HG03520 (cell line): ENCODE data around the gene NPR3.

ENCODE experiments used
- ATAC-seq: cut with Tn5 transposase; IDR thresholded peaks from one replicate; pipeline ENCODE4 v1.9.1; 2021; ENCODE audit warnings: mild to moderate bottlenecking, moderate library complexity; ENCODE audit not compliant: unreplicated experiment

The NPR3 gene

GRCh38 chr5:32710550-32711361, at the start of gene NPR3:
TSS of gene NPR3 (plus strand) at chr5:32711321. CDS start at chr5:32711777, 456 bp downstream.
- ATAC-seq, result no peak

- ATAC-seq, result no peak
These were observed 46.6 kb upstream of the NPR3 start for GRCh38 chr5:32664523-32664922.

GRCh38 chr5:32668552-32668951, 42.6 kb upstream of the NPR3 start:
- ATAC-seq, result no peak

GRCh38 chr5:32673272-32673671, 37.8 kb upstream of the NPR3 start:
- ATAC-seq, result no peak

- no peak for ATAC-seq
These were observed 34.1 kb upstream of the NPR3 start for GRCh38 chr5:32677023-32677422.

- no peak for ATAC-seq
These were observed 32.6 kb upstream of the NPR3 start for GRCh38 chr5:32678472-32678871.

- no peak for ATAC-seq
These were observed 31.9 kb upstream of the NPR3 start for GRCh38 chr5:32679218-32679617.

- no peak for ATAC-seq
These were observed 30.9 kb upstream of the NPR3 start for GRCh38 chr5:32680183-32680582.

GRCh38 chr5:32683125-32683524, 28.0 kb upstream of the NPR3 start:
- ATAC-seq, result no peak

GRCh38 chr5:32684260-32684659, 26.9 kb upstream of the NPR3 start:
- ATAC-seq, result no peak

GRCh38 chr5:32686799-32687498, 24.2 kb upstream of the NPR3 start:
- no peak for ATAC-seq

- ATAC-seq, result no peak
These were observed 23.7 kb upstream of the NPR3 start for GRCh38 chr5:32687499-32687831.

GRCh38 chr5:32690153-32690552, 21.0 kb upstream of the NPR3 start:
- no peak for ATAC-seq

- no peak for ATAC-seq
These were observed 20.5 kb upstream of the NPR3 start for GRCh38 chr5:32690666-32691065.

- no peak for ATAC-seq
These were observed 18.9 kb upstream of the NPR3 start for GRCh38 chr5:32692036-32692746.

GRCh38 chr5:32703957-32704356, 7.2 kb upstream of the NPR3 start:
- no peak for ATAC-seq

- no peak for ATAC-seq
These were observed 3.6 kb upstream of the NPR3 start for GRCh38 chr5:32707418-32707997.

GRCh38 chr5:32708949-32709348, 2.2 kb upstream of the NPR3 start:
- ATAC-seq, result no peak

GRCh38 chr5:32709750-32710549, 1.2 kb upstream of the NPR3 start:
- no peak for ATAC-seq

- no peak for ATAC-seq
These were observed 200 bp downstream of the NPR3 start for GRCh38 chr5:32711362-32711680.
